Colon (tissue), 2 donors: ENCODE results near the gene EPN3.

ENCODE experiments used
- FAIRE-seq: peaks from 2 replicates; lab custom pipeline; 2012; peaks lifted over from hg19 to GRCh38; lab: Jason Lieb, UNC
- donor health status: control.
- donor health status: control.

EPN3 gene

GRCh38 chr17:50532452-50533024 lies at the start of gene EPN3:
Gene EPN3, plus strand, starts transcription at chr17:50532735. Its CDS starts 3,822 bp downstream, at chr17:50536557.
- no peak for FAIRE-seq

GRCh38 chr17:50483266-50483665 lies 49.3 kb upstream of the EPN3 start:
- FAIRE-seq: no peak

GRCh38 chr17:50484386-50485155 lies 48.0 kb upstream of the EPN3 start:
- FAIRE-seq: no peak

- FAIRE-seq: no peak
Measured at GRCh38 chr17:50487213-50488096, 45.1 kb upstream of the EPN3 start.

- FAIRE-seq: no peak
Measured at GRCh38 chr17:50488880-50489279, 43.7 kb upstream of the EPN3 start.

- FAIRE-seq: no peak
Measured at GRCh38 chr17:50491505-50491904, 41.0 kb upstream of the EPN3 start.

GRCh38 chr17:50492214-50492613 lies 40.3 kb upstream of the EPN3 start:
- FAIRE-seq: no peak

- FAIRE-seq: no peak
Measured at GRCh38 chr17:50493744-50494143, 38.8 kb upstream of the EPN3 start.

- FAIRE-seq: no peak
Measured at GRCh38 chr17:50495217-50495823, 37.2 kb upstream of the EPN3 start.

GRCh38 chr17:50495918-50496317 lies 36.6 kb upstream of the EPN3 start:
- FAIRE-seq: no peak

GRCh38 chr17:50498021-50498874 lies 34.3 kb upstream of the EPN3 start:
- no peak for FAIRE-seq

- FAIRE-seq: no peak
Measured at GRCh38 chr17:50499270-50499669, 33.3 kb upstream of the EPN3 start.

GRCh38 chr17:50499721-50500120 lies 32.8 kb upstream of the EPN3 start:
- no peak for FAIRE-seq

GRCh38 chr17:50501054-50501453 lies 31.5 kb upstream of the EPN3 start:
- peak; percentile 21 for FAIRE-seq

GRCh38 chr17:50502301-50502990 lies 30.1 kb upstream of the EPN3 start:
- no peak for FAIRE-seq

- FAIRE-seq: no peak
Measured at GRCh38 chr17:50505591-50506130, 26.9 kb upstream of the EPN3 start.

GRCh38 chr17:50506298-50506697 lies 26.2 kb upstream of the EPN3 start:
- FAIRE-seq: no peak

- no peak for FAIRE-seq
Measured at GRCh38 chr17:50507871-50508572, 24.5 kb upstream of the EPN3 start, which contains the start of gene MYCBPAP. Gene MYCBPAP, plus strand, starts transcription at chr17:50508439. Its CDS starts 236 bp downstream, at chr17:50508675.

GRCh38 chr17:50508573-50509460 lies 23.7 kb upstream of the EPN3 start:
- FAIRE-seq: no peak
